Hepatocyte (in vitro differentiated cells): ENCODE data around the gene SESN1.

Source experiments
- CTCF ChIP-seq: fragments of 200-600 bp; sonication (generic); IDR thresholded peaks from 2 replicates; pipeline ENCODE4 v1.5.1; 2016; ENCODE audit warnings: antibody characterized with exemption, mild to moderate bottlenecking; ENCODE audit not compliant: poor library complexity
- EZH2 ChIP-seq: fragments of 200-600 bp; sonication (generic); IDR thresholded peaks from 2 replicates; pipeline ENCODE4 v1.6.1; 2016; ENCODE audit warnings: antibody characterized with exemption, mild to moderate bottlenecking, borderline replicate concordance

DNA sequence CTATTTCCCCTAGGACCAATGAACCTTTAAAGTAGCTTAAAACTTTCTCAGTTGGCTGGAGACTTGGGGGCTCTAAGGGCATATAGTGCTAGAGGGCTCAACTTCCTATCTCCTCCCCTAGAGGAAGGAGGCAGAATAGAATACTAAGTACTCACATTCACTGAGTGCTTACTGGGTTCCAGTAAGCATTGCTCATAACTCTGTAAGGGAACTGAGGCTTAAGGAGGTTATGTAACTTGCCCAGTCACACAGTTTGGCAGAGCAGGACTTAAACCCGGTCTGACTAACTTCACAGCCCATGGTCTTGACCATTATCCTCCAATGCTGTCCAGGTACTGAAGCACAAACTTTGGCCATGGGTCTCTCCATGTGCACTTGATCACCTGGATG is 12.5 kb downstream of the SESN1 start:
- TF ChIP-seq CTCF (no peak), EZH2 (no peak)
